Tibial nerve (tissue), 4 donors: Measurements from ENCODE around the gene ETNK2. TPM values are rescaled to one million over a fixed set of nuclear protein-coding genes. Genes with fewer than 3 reads are reported as not detected.

Experiments
- DNase-seq, 2 donors: peaks; one replicate each; pipeline ENCODE4 v3.0.0-alpha.2; 2019; ENCODE audit warnings: low spot score in 2 of 2
- H3K27ac ChIP-seq, 4 donors: fragments of 200-600 bp; sonication (generic) in 3 of 4; one replicate each; pipeline ENCODE4 v1.5.1; 2017 to 2019; ENCODE audit warnings: mild to moderate bottlenecking in 1 of 4
- H3K27me3 ChIP-seq, 2 donors: fragments of 200-600 bp; sonication (generic) in 1 of 2; one replicate each; pipeline versions ENCODE4 v1.5.1 to v1.6.0; 2017 to 2019
- H3K36me3 ChIP-seq, 3 donors: fragments of 200-600 bp; sonication (generic); one replicate each; pipeline ENCODE4 v1.5.1; 2018 to 2019
- H3K4me1 ChIP-seq, 4 donors: fragments of 200-600 bp; sonication (generic) in 3 of 4; one replicate each; pipeline ENCODE4 v1.5.1; 2017 to 2019
- H3K4me3 ChIP-seq, 4 donors: fragments of 200-600 bp; sonication (generic) in 3 of 4; one replicate each; pipeline ENCODE4 v1.5.1; 2017 to 2019; ENCODE audit warnings: mild to moderate bottlenecking in 1 of 4, moderate library complexity in 1 of 4
- H3K9me3 ChIP-seq, 4 donors: fragments of 200-600 bp; sonication (generic) in 3 of 4; one replicate each; pipeline ENCODE4 v1.5.1; 2017 to 2019
- CTCF ChIP-seq, 5 experiments: fragments of 200-600 bp in 3 of 5; fragments of 450-650 bp in 2 of 5; sonication (generic) in 3 of 5; IDR thresholded peaks; one replicate each; pipeline ENCODE4 v1.5.1; 2016 to 2019; ENCODE audit warnings: antibody characterized with exemption in 5 of 5, mild to moderate bottlenecking in 3 of 5, moderate library complexity in 2 of 5
- EP300 ChIP-seq, 2 donors: sonication (generic); formaldehyde crosslinking; IDR thresholded peaks; one replicate each; pipeline ENCODE4 v1.6.1; 2017; ENCODE audit warnings: antibody characterized with exemption in 2 of 2, mild to moderate bottlenecking in 1 of 2
- POLR2A ChIP-seq, 2 donors: fragments of 450-650 bp; IDR thresholded peaks; one replicate each; pipeline ENCODE4 v1.6.1; 2017; ENCODE audit warnings: antibody characterized with exemption in 2 of 2, mild to moderate bottlenecking in 2 of 2, moderate library complexity in 2 of 2
- WGBS, 2 donors: methylation state at CpG; one replicate each; pipeline ENCODE4 v1.1.5; 2018; 5-methylcytosine and 5-hydroxymethylcytosine counted together
- total RNA-seq, 4 donors: library from RNA; depleted of rRNA; stranded (reverse); fragments of >200 nt; gene quantifications; one replicate each; pipeline ENCODE4 v1.1.0, GENCODE V29; 2016

ETNK2 gene
- total RNA-seq, 4 donors from 2014 or later: 24.6 to 95.2 (median 67.8) TPM

- no peak for DNase-seq
- Histone ChIP-seq H3K4me3 (no peak overlapping the region), H3K4me1 (peaks cover 0 to 12% (median 0%) of the 10 kb centered on the region in 4 donors), H3K9me3 (no peaks in the 10 kb centered on the region), H3K27ac (no peak overlapping the region), H3K27me3 (peaks cover 0 to 56% of the 10 kb centered on the region in 2 donors), H3K36me3 (no peaks in the 10 kb centered on the region)
- WGBS, 2 donors: 76 to 82% methylated on average over 10 of the region's 10 CpGs
- TF ChIP-seq CTCF (IDR thresholded peaks at IDR 0.05): no peak
These were observed 34.8 kb upstream of the ETNK2 start for GRCh38 chr1:204186597-204186996.

- H3K36me3 ChIP-seq: no peaks in the 10 kb centered on the region
- H3K4me1 ChIP-seq: no peaks in the 10 kb centered on the region
- no peak overlapping the region for H3K27ac ChIP-seq
- no peaks in the 10 kb centered on the region for H3K9me3 ChIP-seq
- H3K27me3 ChIP-seq: peaks cover 0 to 30% of the 10 kb centered on the region in 2 donors
- 48 to 69% methylated on average over 1 of the region's 1 CpG for WGBS, 2 donors
- TF ChIP-seq POLR2A (IDR thresholded peaks at IDR 0.05) (no peak), CTCF (IDR thresholded peaks at IDR 0.05) (no peak), EP300 (IDR thresholded peaks at IDR 0.05) (no peak)
- no peak overlapping the region for H3K4me3 ChIP-seq
- no peak for DNase-seq
These were observed 29.3 kb upstream of the ETNK2 start for GRCh38 chr1:204181116-204181515.

GRCh38 chr1:204180133-204180532 lies 28.3 kb upstream of the ETNK2 start:
- Histone ChIP-seq H3K4me1 (no peaks in the 10 kb centered on the region), H3K9me3 (no peaks in the 10 kb centered on the region), H3K36me3 (no peaks in the 10 kb centered on the region), H3K27me3 (peaks cover 0 to 31% of the 10 kb centered on the region in 2 donors), H3K27ac (no peak overlapping the region), H3K4me3 (no peak overlapping the region)
- WGBS, 2 donors: 74 to 79% methylated on average over 6 of the region's 6 CpGs
- DNase-seq: no peak
- no peak for TF ChIP-seq CTCF (IDR thresholded peaks at IDR 0.05)
- no peak for TF ChIP-seq POLR2A (IDR thresholded peaks at IDR 0.05)
- TF ChIP-seq EP300 (IDR thresholded peaks at IDR 0.05): no peak

GRCh38 chr1:204178487-204179281 lies 26.8 kb upstream of the ETNK2 start:
- no peaks in the 10 kb centered on the region for H3K4me1 ChIP-seq
- 79 to 80% methylated on average over 7 of the region's 7 CpGs for WGBS, 2 donors
- H3K36me3 ChIP-seq: no peaks in the 10 kb centered on the region
- H3K27ac ChIP-seq: no peak overlapping the region
- H3K4me3 ChIP-seq: no peak overlapping the region
- H3K9me3 ChIP-seq: no peaks in the 10 kb centered on the region
- TF ChIP-seq POLR2A (IDR thresholded peaks at IDR 0.05): no peak
- H3K27me3 ChIP-seq: peaks cover 0 to 30% of the 10 kb centered on the region in 2 donors
- DNase-seq: no peak

- Histone ChIP-seq H3K27me3 (peaks cover 0 to 30% of the 10 kb centered on the region in 2 donors), H3K36me3 (no peaks in the 10 kb centered on the region), H3K4me1 (no peaks in the 10 kb centered on the region), H3K4me3 (no peak overlapping the region), H3K27ac (no peak overlapping the region), H3K9me3 (no peaks in the 10 kb centered on the region)
- no peak for DNase-seq
- WGBS, 2 donors: 28 to 45% methylated on average over 4 of the region's 4 CpGs
- no peak for TF ChIP-seq POLR2A (IDR thresholded peaks at IDR 0.05)
- no peak for TF ChIP-seq CTCF (IDR thresholded peaks at IDR 0.05)
- TF ChIP-seq EP300 (IDR thresholded peaks at IDR 0.05): no peak
These were observed 25.3 kb upstream of the ETNK2 start for GRCh38 chr1:204177133-204177532.
